AG08396 (cell line): ENCODE measurements around the gene RGS14.
"Not testable (repeated sequence)": the region's sequence is repeated elsewhere in the genome, so short reads cannot be mapped to it uniquely, and the experiment has no call there.

Source experiments
- DNase-seq: peaks from one replicate; pipeline ENCODE4 v3.0.0; 2012; ENCODE audit warnings: low spot score, mixed read lengths

The RGS14 gene

GRCh38 chr5:177328545-177329231, 29.0 kb upstream of the RGS14 start:
- DNase-seq: no peak

GRCh38 chr5:177329883-177330282, 27.8 kb upstream of the RGS14 start:
- DNase-seq: no peak

- DNase-seq: no peak
Measured at GRCh38 chr5:177330991-177331842, 26.5 kb upstream of the RGS14 start.

- no peak for DNase-seq
Measured at GRCh38 chr5:177332031-177332895, 25.5 kb upstream of the RGS14 start.

GRCh38 chr5:177332896-177333260, 24.8 kb upstream of the RGS14 start:
- no peak for DNase-seq

GRCh38 chr5:177333420-177334154, 24.1 kb upstream of the RGS14 start:
- DNase-seq: no peak

- DNase-seq: no peak
Measured at GRCh38 chr5:177334155-177334551, 23.6 kb upstream of the RGS14 start.

GRCh38 chr5:177334781-177335700, 22.7 kb upstream of the RGS14 start:
- no peak for DNase-seq

GRCh38 chr5:177335701-177336065, 22.0 kb upstream of the RGS14 start:
- no peak for DNase-seq

GRCh38 chr5:177336112-177336511, 21.6 kb upstream of the RGS14 start:
- DNase-seq: peak; percentile 43

GRCh38 chr5:177336603-177337494, 20.9 kb upstream of the RGS14 start:
- no peak for DNase-seq

GRCh38 chr5:177338251-177339106, 19.2 kb upstream of the RGS14 start:
- no peak for DNase-seq

- no peak for DNase-seq
Measured at GRCh38 chr5:177339107-177339638, 18.6 kb upstream of the RGS14 start.

GRCh38 chr5:177343000-177343399, 14.7 kb upstream of the RGS14 start:
- DNase-seq: not testable (repeated sequence)

GRCh38 chr5:177343777-177344176, 13.9 kb upstream of the RGS14 start:
- no peak for DNase-seq

GRCh38 chr5:177344891-177345290, 12.8 kb upstream of the RGS14 start:
- DNase-seq: no peak

GRCh38 chr5:177346820-177347219, 10.9 kb upstream of the RGS14 start:
- DNase-seq: no peak

GRCh38 chr5:177347699-177348098, 10.0 kb upstream of the RGS14 start:
- DNase-seq: no peak

GRCh38 chr5:177349362-177349647, 8.4 kb upstream of the RGS14 start:
- no peak for DNase-seq
